Fibroblast of lung (primary cell): ENCODE results near the gene DMRTC2.

Experiments
- EZH2 ChIP-seq: IDR thresholded peaks from 2 replicates; pipeline ENCODE4 v1.5.1; 2012; ENCODE audit warnings: low read length, control low read depth, mild to moderate bottlenecking; ENCODE audit errors: missing control alignments
- TF ChIP-seq, protein P1 (sequence below), 2 donors: IDR thresholded peaks in 1 of 2; conservative IDR thresholded peaks in 1 of 2; 1 replicate in 1 of 2; 2 replicates in 1 of 2; pipeline ENCODE4 v1.5.1; 2011 to 2012; ENCODE audit warnings: low read length in 2 of 2, control low read depth in 1 of 2, inconsistent platforms in 1 of 2, low read depth in 1 of 2, mild to moderate bottlenecking in 1 of 2

DNA sequence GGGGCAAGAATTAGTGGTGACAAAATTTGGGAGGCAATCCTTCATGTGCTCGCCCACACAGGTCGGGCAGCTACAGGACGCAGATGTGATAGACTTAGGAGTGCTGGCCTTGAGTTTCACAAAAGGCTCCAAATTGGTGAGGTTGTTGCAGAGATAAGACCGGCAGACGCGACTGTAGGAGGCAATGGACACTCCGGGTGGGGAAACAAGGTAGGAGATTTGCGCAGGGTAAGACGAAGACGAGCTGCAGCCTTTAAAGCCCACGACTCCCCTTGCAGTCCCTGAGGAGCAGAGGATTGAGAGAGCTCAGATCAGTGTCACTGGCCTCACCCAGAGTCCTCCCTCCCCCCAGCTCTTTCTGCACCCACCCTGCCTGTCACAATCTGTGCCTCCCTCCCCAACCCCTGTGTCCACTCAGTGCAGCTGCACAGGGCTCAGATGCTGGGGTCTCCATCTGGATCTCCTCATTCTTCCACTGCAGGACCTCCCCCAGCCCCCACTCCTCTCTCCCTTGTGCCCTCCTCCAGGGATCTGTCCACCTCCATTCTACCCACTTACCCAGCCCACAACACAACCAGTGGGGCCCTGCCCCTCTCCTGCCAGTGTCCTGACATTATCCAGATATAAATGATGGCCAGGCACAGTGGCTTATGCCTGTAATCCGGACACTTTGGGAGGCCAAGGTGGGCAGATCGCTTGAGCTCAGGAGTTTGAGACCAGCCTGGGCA lies 6.7 kb upstream of the DMRTC2 start:
- TF ChIP-seq, protein P1, sequence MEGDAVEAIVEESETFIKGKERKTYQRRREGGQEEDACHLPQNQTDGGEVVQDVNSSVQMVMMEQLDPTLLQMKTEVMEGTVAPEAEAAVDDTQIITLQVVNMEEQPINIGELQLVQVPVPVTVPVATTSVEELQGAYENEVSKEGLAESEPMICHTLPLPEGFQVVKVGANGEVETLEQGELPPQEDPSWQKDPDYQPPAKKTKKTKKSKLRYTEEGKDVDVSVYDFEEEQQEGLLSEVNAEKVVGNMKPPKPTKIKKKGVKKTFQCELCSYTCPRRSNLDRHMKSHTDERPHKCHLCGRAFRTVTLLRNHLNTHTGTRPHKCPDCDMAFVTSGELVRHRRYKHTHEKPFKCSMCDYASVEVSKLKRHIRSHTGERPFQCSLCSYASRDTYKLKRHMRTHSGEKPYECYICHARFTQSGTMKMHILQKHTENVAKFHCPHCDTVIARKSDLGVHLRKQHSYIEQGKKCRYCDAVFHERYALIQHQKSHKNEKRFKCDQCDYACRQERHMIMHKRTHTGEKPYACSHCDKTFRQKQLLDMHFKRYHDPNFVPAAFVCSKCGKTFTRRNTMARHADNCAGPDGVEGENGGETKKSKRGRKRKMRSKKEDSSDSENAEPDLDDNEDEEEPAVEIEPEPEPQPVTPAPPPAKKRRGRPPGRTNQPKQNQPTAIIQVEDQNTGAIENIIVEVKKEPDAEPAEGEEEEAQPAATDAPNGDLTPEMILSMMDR (conservative IDR thresholded peaks at IDR 0.05 in 1 of 2, IDR thresholded peaks at IDR 0.05 in 1 of 2; ENCODE audit: low read depth in 1 of 2, low read length in 2 of 2) = no peak
- TF ChIP-seq EZH2 = no peak
